Measurements from ENCODE around the gene ARHGAP11A.

- TF ChIP-seq CTCF (IDR thresholded peaks at IDR 0.05 in 4 of 5, conservative IDR thresholded peaks at IDR 0.05 in 1 of 5) (no peak), POLR2A (IDR thresholded peaks at IDR 0.05) (no peak)
These were observed 21.7 kb downstream of the ARHGAP11A start for GRCh38 chr15:32636908-32637567.
